ENCODE results near the gene VASH1.

Gene VASH1

GRCh38 chr14:76832503-76832988 lies 71.3 kb downstream of the VASH1 start:
- no peak for DNase-seq (ENCODE audit: low read depth)

Data from activated T-cell treated with anti-CD3 and anti-CD28 coated beads for 24 hours (primary cell).